GM12878 (cell line): ENCODE data around the gene CHRM4. TPM values are rescaled to one million over a fixed set of nuclear protein-coding genes. Genes with fewer than 3 reads are reported as not detected.

Experiments used
- BMI1 ChIP-seq: fragments of 450-650 bp; IDR thresholded peaks from 2 replicates; pipeline ENCODE4 v1.6.1; 2016; ENCODE audit warnings: mild to moderate bottlenecking, moderate library complexity, borderline replicate concordance
- CBX3 ChIP-seq: fragments of 200-600 bp; sonication (generic); IDR thresholded peaks from 2 replicates; pipeline ENCODE4 v1.6.1; 2016; ENCODE audit warnings: low read depth, borderline replicate concordance
- CEBPB ChIP-seq, 2 experiments: fragments of 150-350 bp in 1 of 2; IDR thresholded peaks; 2 replicates each; pipeline ENCODE4 v1.6.1; 2012 to 2014; ENCODE audit warnings: low read depth in 2 of 2, low read length in 2 of 2, borderline replicate concordance in 1 of 2, inconsistent platforms in 1 of 2
- E2F4 ChIP-seq: IDR thresholded peaks from 2 replicates; pipeline ENCODE4 v1.6.1; 2012; ENCODE audit warnings: low read depth, low read length, improper control_type of control experiment
- ELK1 ChIP-seq: IDR thresholded peaks from 2 replicates; pipeline ENCODE4 v1.6.1; 2012; ENCODE audit warnings: low read depth, low read length, improper control_type of control experiment
- EP300 ChIP-seq, 2 experiments: fragments of 150-350 bp in 1 of 2; IDR thresholded peaks; 2 replicates each; pipeline ENCODE4 v1.6.1; 2011 to 2012; ENCODE audit warnings: low read depth in 2 of 2, low read length in 2 of 2, borderline replicate concordance in 1 of 2, improper control_type of control experiment in 1 of 2, inconsistent platforms in 1 of 2; ENCODE audit not compliant: control insufficient read depth in 1 of 2
- ETV6 ChIP-seq, 2 experiments: fragments of 450-650 bp in 1 of 2; IDR thresholded peaks in 1 of 2; conservative IDR thresholded peaks in 1 of 2; 2 replicates each; pipeline ENCODE4 v1.6.1; 2014; ENCODE audit warnings: antibody characterized with exemption in 1 of 2, borderline replicate concordance in 1 of 2, low read depth in 1 of 2, mild to moderate bottlenecking in 1 of 2, moderate library complexity in 1 of 2
- GABPA ChIP-seq: IDR thresholded peaks from 2 replicates; pipeline ENCODE4 v1.6.1; 2014; ENCODE audit warnings: antibody characterized with exemption, low read depth, mild to moderate bottlenecking, inconsistent platforms
- GATAD2B ChIP-seq: fragments of 450-650 bp; conservative IDR thresholded peaks from 2 replicates; pipeline ENCODE4 v1.6.1; 2017; ENCODE audit warnings: low read depth, mild to moderate bottlenecking, moderate library complexity
- HDAC2 ChIP-seq: fragments of 200-600 bp; sonication (generic); IDR thresholded peaks from 2 replicates; pipeline ENCODE4 v1.6.1; 2017
- HSF1 ChIP-seq: fragments of 150-350 bp; IDR thresholded peaks from 2 replicates; pipeline ENCODE4 v1.6.1; 2014; ENCODE audit warnings: mild to moderate bottlenecking, low read depth, low read length
- IRF5 ChIP-seq: fragments of 450-650 bp; IDR thresholded peaks from 2 replicates; pipeline ENCODE4 v1.6.1; 2017; ENCODE audit warnings: borderline replicate concordance
- KDM1A ChIP-seq: fragments of 200-600 bp; sonication (generic); IDR thresholded peaks from 2 replicates; pipeline ENCODE4 v1.6.1; 2016; ENCODE audit warnings: borderline replicate concordance
- SP1 ChIP-seq: IDR thresholded peaks from one replicate; pipeline ENCODE4 v1.6.1; 2011; ENCODE audit warnings: low read depth, low read length
- TAF1 ChIP-seq: IDR thresholded peaks from 2 replicates; pipeline ENCODE4 v1.6.1; 2011; ENCODE audit warnings: mild to moderate bottlenecking, low read depth, low read length, borderline replicate concordance
- TCF3 ChIP-seq: IDR thresholded peaks from 2 replicates; pipeline ENCODE4 v1.6.1; 2012; ENCODE audit warnings: low read depth, mild to moderate bottlenecking, low read length, borderline replicate concordance; ENCODE audit not compliant: insufficient read depth
- USF2 ChIP-seq: IDR thresholded peaks from 2 replicates; pipeline ENCODE4 v1.6.1; 2011; ENCODE audit warnings: low read depth, low read length, improper control_type of control experiment, borderline replicate concordance
- YY1 ChIP-seq: IDR thresholded peaks from 2 replicates; pipeline ENCODE4 v1.6.1; 2011; ENCODE audit warnings: low read depth, mild to moderate bottlenecking, low read length
- ZBTB33 ChIP-seq: fragments of 450-650 bp; IDR thresholded peaks from 2 replicates; pipeline ENCODE4 v1.6.1; 2017; ENCODE audit warnings: mild to moderate bottlenecking
- ZZZ3 ChIP-seq: IDR thresholded peaks from 2 replicates; pipeline ENCODE4 v1.6.1; 2011; ENCODE audit warnings: low read depth; ENCODE audit not compliant: control insufficient read depth, insufficient read length
- polyA plus RNA-seq, 11 experiments: library from polyadenylated mRNA; depleted of rRNA in 4 of 11; unstranded in 6 of 11; stranded (reverse) in 5 of 11; fragments of >200 nt; fragmentation: Nextera tagmentation in 4 of 11; fragmentation: Illumina TruSeq in 1 of 11; extraction: Ambion mirVana in 4 of 11; extraction: Trizol in 1 of 11; gene quantifications; 1 replicate in 1 of 11; 2 replicates in 10 of 11; pipeline versions ENCODE4 v1.2.1 to v1.2.3, GENCODE V29; 2011 to 2016; ENCODE audit warnings: inconsistent platforms in 2 of 11, missing spikeins in 2 of 11, low read depth in 1 of 11
- total RNA-seq, 4 experiments: library from RNA; depleted of rRNA in 3 of 4; stranded (reverse); fragments of >200 nt in 3 of 4; fragmentation: Illumina TruSeq in 1 of 4; extraction: Trizol in 1 of 4; gene quantifications; 2 replicates each; pipeline versions ENCODE4 v1.2.1 to v1.2.3, GENCODE V29; 2013 to 2021

Gene CHRM4
- total and polyA plus RNA-seq, 10 of the 15 experiments (the other 5 are each of a cell fraction or from before 2014, with no cell fraction given): 0.12 to 0.23 (median 0.13) TPM; not detected in 7

- TF ChIP-seq CBX3 (no peak), E2F4 (no peak), ETV6 (conservative IDR thresholded peaks at IDR 0.05 in 1 of 2, IDR thresholded peaks at IDR 0.05 in 1 of 2; ENCODE audit: borderline replicate concordance in 1 of 2, low read depth in 1 of 2) (no peak), USF2 (no peak), EP300 (IDR thresholded peaks at IDR 0.05; ENCODE audit: borderline replicate concordance in 1 of 2, control insufficient read depth in 1 of 2, low read depth in 2 of 2, low read length in 2 of 2) (no peak), HDAC2 (no peak), HSF1 (no peak), CEBPB (IDR thresholded peaks at IDR 0.05; ENCODE audit: borderline replicate concordance in 1 of 2, low read depth in 2 of 2, low read length in 2 of 2) (no peak), ZBTB33 (no peak), TAF1 (no peak), KDM1A (no peak), SP1 (peak; percentile 81), IRF5 (no peak), ELK1 (no peak), BMI1 (no peak), GABPA (no peak), TCF3 (peak; percentile 65; the same call in 1 of the 2 replicates), ZZZ3 (no peak), YY1 (peak; percentile 56; the same call in 1 of the 2 replicates), GATAD2B (no peak; the same call in 1 of the 2 replicates)
These were observed 44.5 kb downstream of the CHRM4 start, which contains the start of gene DGKZ (continued) for GRCh38 chr11:46346886-46347636.
